Activated naive CD8-positive, alpha-beta T cell treated with anti-CD3 and anti-CD28 coated beads, Interleukin-2, amount 50 U/mL, for 24 hours (primary cell): ENCODE results near the gene STAM2.
A peak's percentile ranks its signal among the peaks of the same experiment; 100 is the strongest.
"Not testable (repeated sequence)": the region's sequence is repeated elsewhere in the genome, so short reads cannot be mapped to it uniquely, and the experiment has no call there.

Source experiments
- ATAC-seq: fragments of 150-1000 bp; cut with Tn5 transposase; one replicate; pipeline ENCODE4 v1.10.0; 2021
- DNase-seq: peaks from one replicate; pipeline ENCODE4 v3.0.0; 2021
- H3K27ac Mint-ChIP-seq: one replicate; pipeline ENCODE4 v1.8.0; 2021; ENCODE audit warnings: mild to moderate bottlenecking, mixed read lengths
- H3K27me3 Mint-ChIP-seq: one replicate; pipeline ENCODE4 v1.8.0; 2021; ENCODE audit warnings: mixed read lengths
- H3K36me3 Mint-ChIP-seq: one replicate; pipeline ENCODE4 v1.8.0; 2021; ENCODE audit warnings: low read depth, mixed read lengths
- H3K4me1 Mint-ChIP-seq: one replicate; pipeline ENCODE4 v1.8.0; 2021; ENCODE audit warnings: mixed read lengths
- H3K4me3 Mint-ChIP-seq: one replicate; pipeline ENCODE4 v1.8.0; 2021; ENCODE audit warnings: mild to moderate bottlenecking, moderate library complexity, mixed read lengths
- H3K9me3 Mint-ChIP-seq: one replicate; pipeline ENCODE4 v1.8.0; 2021; ENCODE audit warnings: mixed read lengths

Gene STAM2

DNA sequence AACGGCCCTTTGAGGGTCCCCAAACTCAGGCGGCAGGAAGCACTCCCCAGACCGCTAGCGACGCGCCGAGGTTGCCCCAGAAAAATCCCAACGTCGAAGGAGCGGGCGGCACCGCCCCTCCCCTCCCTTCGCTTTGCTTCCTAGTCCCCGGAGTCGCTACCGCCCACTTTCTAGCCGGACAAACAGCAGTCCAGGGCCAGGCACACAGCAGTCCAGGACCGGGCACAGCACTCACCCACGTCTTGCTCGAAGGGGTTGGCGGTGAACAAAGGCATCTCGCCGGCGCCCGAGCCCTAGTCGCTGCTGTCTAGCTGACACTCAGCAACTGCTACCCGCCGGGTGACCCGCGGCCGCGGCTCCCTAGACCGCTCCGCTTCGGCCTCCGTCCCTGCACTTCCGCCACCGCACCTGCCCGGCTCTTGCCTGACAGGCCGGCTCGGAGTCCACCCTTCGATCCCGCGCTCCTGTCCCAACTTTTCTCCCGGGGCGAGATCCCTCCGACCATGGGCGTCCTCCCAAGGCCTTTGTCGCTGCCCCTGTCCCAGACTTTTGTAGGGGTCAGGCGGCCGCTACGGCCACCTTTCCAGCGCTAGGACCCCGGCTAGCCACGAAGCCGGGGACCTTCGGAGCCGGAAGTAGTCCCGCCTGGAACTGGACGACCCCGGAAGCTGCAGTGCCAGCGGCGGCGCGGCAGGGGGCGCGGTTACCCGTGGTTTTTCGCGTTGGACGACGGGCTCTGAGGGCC is at the start of gene STAM2:
TSS of gene STAM2 (minus strand) at position 396 of the 745 bp plus-strand sequence. CDS start at position 275, 121 bp downstream.
- peak within 1 kb of the TSS; percentile 94 for H3K4me3 Mint-ChIP-seq
- no peaks in the 10 kb centered on the region for H3K9me3 Mint-ChIP-seq
- H3K4me1 Mint-ChIP-seq, result peaks cover 34% of the 10 kb centered on the region
- ATAC-seq, result peak; percentile 87
- H3K36me3 Mint-ChIP-seq, result peaks cover 4% of the 10 kb centered on the region
- H3K27ac Mint-ChIP-seq, result peak within 1 kb of the TSS; percentile 99
- peaks cover under 1% of the 10 kb centered on the region for H3K27me3 Mint-ChIP-seq
- peak; percentile 95 for DNase-seq

- ATAC-seq (no peak), DNase-seq (no peak)
- H3K4me3 Mint-ChIP-seq, result no peak overlapping the region
Observed at GRCh38 chr2:152223977-152224376, 48.4 kb upstream of the STAM2 start.

GRCh38 chr2:152222975-152223637 is 47.5 kb upstream of the STAM2 start:
- Mint-ChIP-seq H3K4me3 (no peak overlapping the region), H3K36me3 (no peaks in the 10 kb centered on the region), H3K27ac (no peak overlapping the region), H3K9me3 (no peaks in the 10 kb centered on the region), H3K27me3 (peaks cover 6% of the 10 kb centered on the region), H3K4me1 (no peaks in the 10 kb centered on the region)
- DNase-seq (no peak), ATAC-seq (no peak)

More at GRCh38 chr2:152223977-152224376, 48.4 kb upstream of the STAM2 start:
- H3K27me3 Mint-ChIP-seq, result peaks cover 6% of the 10 kb centered on the region
- H3K9me3 Mint-ChIP-seq, result no peaks in the 10 kb centered on the region
- H3K27ac Mint-ChIP-seq, result no peak overlapping the region
- H3K4me1 Mint-ChIP-seq, result no peaks in the 10 kb centered on the region
- no peaks in the 10 kb centered on the region for H3K36me3 Mint-ChIP-seq

DNA sequence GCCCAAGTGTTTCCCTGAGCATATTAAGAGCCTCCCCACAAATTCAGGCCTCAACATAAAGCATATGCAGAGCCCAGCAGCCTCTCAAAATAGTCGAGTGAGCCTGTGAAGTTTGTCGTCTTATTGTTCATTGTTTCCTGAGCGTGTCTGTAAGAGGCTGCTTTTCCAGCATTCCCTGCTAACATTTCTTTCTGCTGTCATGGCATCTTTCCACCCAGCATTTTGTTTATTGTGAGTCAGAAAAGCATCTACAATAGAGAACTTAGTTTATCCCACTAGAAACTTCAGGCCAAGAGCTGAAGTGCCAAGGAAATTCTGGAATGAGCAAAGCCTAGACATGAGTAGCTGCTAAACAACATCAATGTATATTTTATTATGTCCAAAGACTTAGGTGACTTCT is 46.3 kb upstream of the STAM2 start:
- Mint-ChIP-seq H3K27ac (no peak overlapping the region), H3K27me3 (peaks cover 4% of the 10 kb centered on the region), H3K4me3 (no peak overlapping the region), H3K36me3 (no peaks in the 10 kb centered on the region), H3K9me3 (no peaks in the 10 kb centered on the region), H3K4me1 (no peaks in the 10 kb centered on the region)
- ATAC-seq, result no peak
- no peak for DNase-seq

DNA sequence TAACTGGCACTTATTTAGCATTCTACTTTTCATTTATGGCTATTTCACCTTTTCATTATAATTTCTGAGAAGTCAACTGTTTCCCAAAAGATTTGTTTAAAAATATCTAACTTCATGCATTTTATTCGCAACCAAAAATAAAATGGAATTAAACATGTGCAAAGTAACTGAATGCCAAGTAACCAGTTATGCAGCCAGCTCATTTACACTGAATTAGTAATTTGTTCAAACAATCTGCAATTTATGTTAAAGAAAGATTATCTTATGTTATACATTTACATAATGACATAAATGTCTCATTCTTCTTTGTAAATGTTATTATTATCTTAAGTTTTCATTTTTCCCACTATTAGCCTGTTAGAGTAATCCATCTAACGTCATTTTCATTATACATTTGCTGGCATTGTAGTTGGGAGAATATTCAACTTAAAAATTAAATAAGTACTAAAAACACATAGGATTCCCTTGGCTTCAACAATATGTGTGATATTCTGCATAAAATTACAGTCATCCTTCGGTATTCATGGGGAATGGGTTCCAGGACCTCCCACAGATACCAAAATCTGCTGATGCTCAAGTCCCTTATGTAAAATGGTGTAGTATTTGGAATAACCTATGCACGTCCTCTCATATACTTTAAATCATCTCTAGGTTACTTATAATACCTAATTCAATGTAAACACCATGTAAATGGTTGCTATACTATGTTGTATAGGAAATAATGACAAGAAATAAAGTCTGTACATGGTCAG is 43.7 kb upstream of the STAM2 start:
- H3K36me3 Mint-ChIP-seq, result no peaks in the 10 kb centered on the region
- H3K4me3 Mint-ChIP-seq, result no peak overlapping the region
- no peak overlapping the region for H3K27ac Mint-ChIP-seq
- H3K4me1 Mint-ChIP-seq, result no peaks in the 10 kb centered on the region
- DNase-seq (no peak), ATAC-seq (no peak)
- H3K27me3 Mint-ChIP-seq, result peaks cover 2% of the 10 kb centered on the region
- H3K9me3 Mint-ChIP-seq, result no peaks in the 10 kb centered on the region

- Mint-ChIP-seq H3K4me1 (peaks cover 3% of the 10 kb centered on the region), H3K27ac (no peak overlapping the region), H3K9me3 (no peaks in the 10 kb centered on the region), H3K4me3 (no peak overlapping the region), H3K27me3 (peaks cover 27% of the 10 kb centered on the region), H3K36me3 (peaks cover 2% of the 10 kb centered on the region)
- no peak for ATAC-seq
- DNase-seq, result no peak
Observed at GRCh38 chr2:152201466-152201830, 25.9 kb upstream of the STAM2 start.

DNA sequence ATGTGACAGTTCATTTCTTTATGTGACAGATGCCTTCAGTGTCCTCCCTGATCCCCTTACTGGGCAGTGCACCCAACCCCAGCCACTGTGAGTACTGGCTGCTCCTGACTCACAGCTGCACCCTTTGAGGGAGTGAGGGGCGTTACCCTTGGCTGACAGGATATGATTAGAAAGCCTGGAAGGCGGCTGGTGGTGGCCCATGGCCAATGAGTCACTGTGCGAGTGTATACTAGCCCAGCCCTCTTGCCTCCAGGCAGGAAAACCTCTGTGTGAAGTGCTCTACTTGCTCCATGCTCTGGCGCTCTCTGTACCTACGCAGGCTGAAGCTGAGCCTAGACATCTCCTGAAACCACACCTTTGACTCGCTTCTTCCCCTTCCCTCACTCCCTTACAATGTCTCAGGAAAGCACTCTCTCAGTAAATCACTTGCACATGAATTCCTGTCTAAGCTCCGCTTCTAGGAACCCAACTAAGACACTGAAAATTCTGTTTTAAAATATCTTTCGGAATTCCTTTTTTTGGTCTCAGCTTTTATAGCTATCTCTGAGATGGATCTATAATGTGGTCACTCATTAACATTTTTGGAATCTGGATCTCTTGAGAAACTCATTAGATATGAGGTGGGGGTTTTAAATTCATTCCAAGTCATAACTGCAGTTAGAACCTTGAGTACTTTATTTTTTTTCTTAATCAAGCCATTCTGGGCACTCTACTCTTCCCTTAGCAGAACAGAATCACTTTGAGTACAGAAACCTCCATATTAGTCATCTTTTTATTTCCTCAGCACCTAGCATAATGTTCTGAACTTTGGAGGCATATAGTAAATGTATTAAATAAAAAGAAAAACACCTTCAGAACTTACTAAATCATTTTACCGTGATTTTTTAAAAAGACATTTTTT is 25.3 kb upstream of the STAM2 start:
- Mint-ChIP-seq H3K27me3 (peaks cover 29% of the 10 kb centered on the region), H3K27ac (no peak overlapping the region), H3K4me3 (no peak overlapping the region), H3K36me3 (peaks cover 2% of the 10 kb centered on the region), H3K9me3 (no peaks in the 10 kb centered on the region), H3K4me1 (peaks cover 3% of the 10 kb centered on the region)
- DNase-seq (peak; percentile 25), ATAC-seq (peak; percentile 99)

GRCh38 chr2:152200101-152200500 is 24.5 kb upstream of the STAM2 start:
- DNase-seq, result no peak
- Mint-ChIP-seq H3K9me3 (no peaks in the 10 kb centered on the region), H3K27me3 (peaks cover 34% of the 10 kb centered on the region)

GRCh38 chr2:152198499-152198898 is 22.9 kb upstream of the STAM2 start:
- H3K27me3 Mint-ChIP-seq, result peaks cover 36% of the 10 kb centered on the region
- ATAC-seq (no peak), DNase-seq (no peak)
- H3K27ac Mint-ChIP-seq, result no peak overlapping the region
- H3K4me1 Mint-ChIP-seq, result peaks cover 3% of the 10 kb centered on the region
- H3K9me3 Mint-ChIP-seq, result no peaks in the 10 kb centered on the region
- H3K4me3 Mint-ChIP-seq, result no peak overlapping the region
- H3K36me3 Mint-ChIP-seq, result peaks cover 2% of the 10 kb centered on the region

More at GRCh38 chr2:152200101-152200500, 24.5 kb upstream of the STAM2 start:
- H3K27ac Mint-ChIP-seq, result no peak overlapping the region
- peaks cover 3% of the 10 kb centered on the region for H3K4me1 Mint-ChIP-seq
- peaks cover 2% of the 10 kb centered on the region for H3K36me3 Mint-ChIP-seq
- no peak overlapping the region for H3K4me3 Mint-ChIP-seq
- ATAC-seq, result no peak

- H3K4me1 Mint-ChIP-seq, H3K4me3 Mint-ChIP-seq, H3K27ac Mint-ChIP-seq, H3K36me3 Mint-ChIP-seq, H3K9me3 Mint-ChIP-seq, DNase-seq, ATAC-seq: not testable (repeated sequence)
- peaks cover 43% of the 10 kb centered on the region for H3K27me3 Mint-ChIP-seq
Observed at GRCh38 chr2:152197508-152198284, 22.1 kb upstream of the STAM2 start.

- Mint-ChIP-seq H3K27ac (no peak overlapping the region), H3K4me3 (no peak overlapping the region), H3K27me3 (peaks cover 30% of the 10 kb centered on the region), H3K36me3 (no peaks in the 10 kb centered on the region), H3K4me1 (peaks cover 4% of the 10 kb centered on the region), H3K9me3 (peaks cover 2% of the 10 kb centered on the region)
- ATAC-seq (peak; percentile 46), DNase-seq (no peak)
Observed at GRCh38 chr2:152189622-152190495, 14.3 kb upstream of the STAM2 start.

DNA sequence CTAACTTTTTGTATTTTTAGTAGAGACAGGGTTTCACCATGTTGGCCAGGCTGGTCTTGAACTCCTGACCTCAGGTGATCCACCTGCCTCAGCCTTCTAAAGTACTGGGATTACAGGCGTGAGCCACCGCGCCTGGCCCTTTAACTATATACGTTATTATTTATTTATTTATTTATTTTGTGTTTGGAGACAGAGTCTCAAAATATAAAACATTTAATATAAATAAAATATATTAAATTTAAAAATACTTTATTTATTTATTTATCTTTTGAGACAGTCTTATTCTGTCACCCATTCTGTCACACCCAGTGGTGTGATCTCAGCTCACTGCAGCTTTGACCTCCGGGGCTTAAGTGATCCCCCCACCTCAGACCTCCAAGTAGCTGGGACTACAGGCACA is 11.2 kb upstream of the STAM2 start:
- not testable (repeated sequence) for H3K27ac Mint-ChIP-seq

DNA sequence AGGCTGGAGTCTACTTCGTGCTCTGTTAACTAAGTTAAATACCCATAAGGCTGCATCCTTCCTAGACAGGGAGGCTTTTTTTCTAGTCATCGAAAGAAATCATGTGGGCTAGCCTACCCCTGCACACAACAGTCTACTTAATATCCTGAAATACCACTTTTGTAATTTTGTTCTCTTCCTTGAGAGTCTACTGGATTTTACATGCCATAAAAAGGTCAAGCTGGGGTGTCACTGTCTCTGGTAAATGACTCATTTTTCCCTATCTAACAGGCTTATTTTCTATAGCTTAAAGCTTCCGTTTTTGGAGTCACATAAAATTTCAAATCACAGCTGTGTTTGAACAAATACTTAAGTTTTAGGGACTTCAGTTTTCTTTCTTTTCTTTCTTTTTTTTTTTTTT is 10.7 kb upstream of the STAM2 start:
- Mint-ChIP-seq H3K4me3 (no peak overlapping the region), H3K4me1 (peaks cover 4% of the 10 kb centered on the region), H3K27ac (no peak overlapping the region), H3K9me3 (peaks cover 5% of the 10 kb centered on the region), H3K27me3 (peaks cover 24% of the 10 kb centered on the region), H3K36me3 (no peaks in the 10 kb centered on the region)
- no peak for DNase-seq
- peak; percentile 28 for ATAC-seq

More for the DNA sequence above, 11.2 kb upstream of the STAM2 start:
- peaks cover 24% of the 10 kb centered on the region for H3K27me3 Mint-ChIP-seq
- H3K36me3 Mint-ChIP-seq, H3K4me3 Mint-ChIP-seq, H3K9me3 Mint-ChIP-seq, H3K4me1 Mint-ChIP-seq, DNase-seq, ATAC-seq: not testable (repeated sequence)
